Measurements from ENCODE around the gene CPLX1. TPM values are rescaled to one million over a fixed set of nuclear protein-coding genes. Genes with fewer than 3 reads are reported as not detected.

CPLX1 gene
- total RNA-seq, 1 experiment from 2014 or later = not detected

DNA sequence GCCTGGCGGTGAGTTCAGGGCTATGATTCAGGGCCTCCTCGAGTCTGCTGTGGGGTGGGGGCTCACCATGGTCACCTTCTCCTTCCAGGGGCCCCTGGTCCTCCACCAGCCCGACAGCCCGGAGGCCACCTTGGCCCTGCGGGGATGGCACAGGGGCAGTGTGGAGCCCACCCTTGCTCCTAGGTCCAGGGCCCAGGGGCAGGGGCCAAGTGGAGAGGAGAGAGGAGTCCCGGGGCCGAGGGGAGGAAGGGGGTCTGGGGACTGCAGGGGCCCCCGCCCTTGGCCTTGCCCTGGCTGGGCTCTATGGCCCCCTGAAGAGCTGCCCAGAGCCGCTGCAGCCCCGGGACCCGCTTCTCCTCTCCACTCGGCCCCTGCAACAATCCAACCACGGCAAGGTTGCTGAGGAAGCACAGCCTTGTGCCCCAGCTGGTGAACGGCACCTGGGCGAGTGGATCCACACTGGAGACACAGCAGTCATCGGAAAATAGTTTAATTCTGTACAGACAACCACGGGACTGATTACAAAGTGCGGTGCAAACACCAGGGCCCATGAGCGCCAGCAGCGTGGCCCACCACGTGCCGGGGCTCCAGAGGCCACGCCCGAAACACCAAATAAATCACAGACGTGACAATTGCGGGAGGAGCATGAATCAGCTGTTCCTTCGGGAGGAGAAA is 23.0 kb upstream of the CPLX1 start:
- H3K36me3 ChIP-seq = no peaks in the 10 kb centered on the region
- DNase-seq (ENCODE audit: low read depth in 1 of 2, low spot score in 2 of 2) = no peak
- H3K4me3 ChIP-seq = no peak overlapping the region
- no peaks in the 10 kb centered on the region for H3K4me1 ChIP-seq (replicated peaks)
- H3K27me3 ChIP-seq (replicated peaks) = no peaks in the 10 kb centered on the region
- no peak overlapping the region for H3K27ac ChIP-seq
- no peaks in the 10 kb centered on the region for H3K9me3 ChIP-seq (replicated peaks)

DNA sequence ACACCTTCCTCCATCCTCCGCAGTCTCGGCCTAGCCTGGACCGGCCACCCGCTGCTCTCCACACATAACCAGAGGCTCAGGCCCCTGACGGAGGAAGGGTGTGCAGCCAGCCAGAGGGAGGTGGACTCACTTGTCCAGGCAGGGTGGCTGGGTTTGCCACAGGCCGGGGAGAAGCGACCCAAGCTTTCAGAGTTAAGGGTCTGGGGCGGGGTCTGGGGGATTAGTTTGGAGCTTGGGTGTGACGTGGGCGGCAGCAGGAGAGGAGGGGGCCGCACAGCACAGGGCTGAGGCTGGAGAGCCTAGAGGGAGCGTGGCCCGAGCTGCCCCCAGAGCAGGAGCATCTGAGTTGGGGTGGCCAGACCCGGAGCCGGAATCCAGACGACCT is 22.4 kb upstream of the CPLX1 start:
- H3K9me3 ChIP-seq (replicated peaks) = no peaks in the 10 kb centered on the region
- H3K36me3 ChIP-seq = no peaks in the 10 kb centered on the region
- H3K4me3 ChIP-seq = no peak overlapping the region
- H3K4me1 ChIP-seq (replicated peaks) = no peaks in the 10 kb centered on the region
- no peak overlapping the region for H3K27ac ChIP-seq
- H3K27me3 ChIP-seq (replicated peaks) = no peaks in the 10 kb centered on the region
- DNase-seq (ENCODE audit: low read depth in 1 of 2, low spot score in 2 of 2) = no peak

DNA sequence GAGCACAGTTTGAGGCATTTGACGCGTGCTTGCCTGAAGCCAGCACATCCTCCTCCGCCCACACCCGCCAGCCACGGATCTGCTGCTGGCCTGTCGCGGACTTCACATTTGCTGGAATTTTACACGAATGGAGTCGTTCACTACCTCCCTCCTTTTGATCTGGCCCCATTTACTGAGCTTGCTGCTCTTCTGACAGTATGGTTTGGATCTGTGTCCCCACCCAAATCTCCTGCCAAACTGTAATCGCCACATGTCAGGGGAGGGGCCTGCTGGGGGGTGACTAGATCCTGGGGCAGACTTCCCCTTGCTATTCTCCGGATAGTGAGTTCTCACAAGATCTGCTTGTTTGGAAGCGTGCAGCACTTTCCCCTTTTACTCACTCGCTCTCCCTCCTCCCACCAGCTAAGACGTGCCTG is 19.9 kb upstream of the CPLX1 start:
- H3K27me3 ChIP-seq (replicated peaks) = no peaks in the 10 kb centered on the region
- no peak overlapping the region for H3K27ac ChIP-seq
- no peaks in the 10 kb centered on the region for H3K36me3 ChIP-seq
- H3K4me3 ChIP-seq = no peak overlapping the region
- H3K4me1 ChIP-seq (replicated peaks) = no peaks in the 10 kb centered on the region
- no peaks in the 10 kb centered on the region for H3K9me3 ChIP-seq (replicated peaks)
- DNase-seq (ENCODE audit: low read depth in 1 of 2, low spot score in 2 of 2) = no peak

DNA sequence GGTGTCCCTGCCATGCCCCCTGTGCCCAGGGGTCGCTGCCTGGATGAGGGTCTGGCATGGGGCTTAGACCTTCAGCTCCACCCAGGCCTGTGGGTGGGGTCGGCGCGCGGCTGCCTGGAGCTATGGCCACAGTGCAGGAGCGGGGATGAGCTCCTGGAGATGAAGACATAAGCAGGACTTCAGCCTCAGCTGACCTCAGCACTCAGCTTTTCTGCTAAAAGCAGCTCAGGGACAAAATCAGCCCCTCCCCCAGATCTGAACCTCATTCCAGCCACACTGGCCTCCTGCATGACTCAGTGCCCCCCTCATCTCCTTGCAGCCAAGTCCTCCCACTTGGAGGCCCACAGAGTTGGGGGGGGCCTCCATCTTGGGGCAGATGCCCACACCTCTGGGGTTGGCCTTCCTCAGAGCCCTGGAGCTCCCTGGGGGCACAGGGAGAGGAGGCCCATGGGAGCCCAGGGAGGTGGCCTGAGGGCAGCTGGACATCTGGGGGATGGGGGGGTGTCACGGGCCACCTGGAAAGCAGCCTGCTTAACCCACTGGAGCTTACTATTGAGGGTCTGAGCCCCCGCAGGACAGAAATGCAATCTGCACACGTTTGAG is 19.4 kb upstream of the CPLX1 start:
- no peaks in the 10 kb centered on the region for H3K9me3 ChIP-seq (replicated peaks)
- H3K27ac ChIP-seq = no peak overlapping the region
- H3K4me1 ChIP-seq (replicated peaks) = no peaks in the 10 kb centered on the region
- H3K4me3 ChIP-seq = no peak overlapping the region
- no peak for DNase-seq (ENCODE audit: low read depth in 1 of 2, low spot score in 2 of 2)
- no peaks in the 10 kb centered on the region for H3K27me3 ChIP-seq (replicated peaks)
- H3K36me3 ChIP-seq = no peaks in the 10 kb centered on the region

DNA sequence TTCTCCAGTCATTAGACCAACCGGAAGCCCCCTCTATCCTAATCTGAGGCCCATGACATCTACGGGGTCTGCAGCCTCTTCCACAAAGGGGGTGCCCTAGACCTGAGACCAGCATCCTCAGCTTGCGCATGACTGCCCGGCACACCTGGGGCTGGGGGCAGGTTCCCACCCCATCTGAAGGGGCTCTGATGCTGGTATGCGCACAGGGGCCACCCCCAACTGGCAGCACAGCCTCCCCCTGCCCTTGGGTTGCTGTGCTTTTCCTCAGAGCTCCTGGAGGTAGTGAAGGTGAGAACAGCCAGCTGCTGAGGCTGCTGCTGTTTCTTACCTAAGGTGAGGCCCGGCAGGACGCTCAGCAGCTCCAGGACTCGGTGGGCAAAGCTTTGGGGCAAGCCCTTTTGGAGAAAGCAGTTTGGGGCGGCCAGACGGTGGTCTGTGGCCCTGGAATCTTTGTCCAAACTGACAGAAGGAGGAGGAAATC is 18.9 kb upstream of the CPLX1 start:
- no peaks in the 10 kb centered on the region for H3K9me3 ChIP-seq (replicated peaks)
- H3K36me3 ChIP-seq = no peaks in the 10 kb centered on the region
- H3K4me3 ChIP-seq = no peak overlapping the region
- no peak for DNase-seq (ENCODE audit: low read depth in 1 of 2, low spot score in 2 of 2)
- H3K4me1 ChIP-seq (replicated peaks) = no peaks in the 10 kb centered on the region
- no peak overlapping the region for H3K27ac ChIP-seq
- no peaks in the 10 kb centered on the region for H3K27me3 ChIP-seq (replicated peaks)

DNA sequence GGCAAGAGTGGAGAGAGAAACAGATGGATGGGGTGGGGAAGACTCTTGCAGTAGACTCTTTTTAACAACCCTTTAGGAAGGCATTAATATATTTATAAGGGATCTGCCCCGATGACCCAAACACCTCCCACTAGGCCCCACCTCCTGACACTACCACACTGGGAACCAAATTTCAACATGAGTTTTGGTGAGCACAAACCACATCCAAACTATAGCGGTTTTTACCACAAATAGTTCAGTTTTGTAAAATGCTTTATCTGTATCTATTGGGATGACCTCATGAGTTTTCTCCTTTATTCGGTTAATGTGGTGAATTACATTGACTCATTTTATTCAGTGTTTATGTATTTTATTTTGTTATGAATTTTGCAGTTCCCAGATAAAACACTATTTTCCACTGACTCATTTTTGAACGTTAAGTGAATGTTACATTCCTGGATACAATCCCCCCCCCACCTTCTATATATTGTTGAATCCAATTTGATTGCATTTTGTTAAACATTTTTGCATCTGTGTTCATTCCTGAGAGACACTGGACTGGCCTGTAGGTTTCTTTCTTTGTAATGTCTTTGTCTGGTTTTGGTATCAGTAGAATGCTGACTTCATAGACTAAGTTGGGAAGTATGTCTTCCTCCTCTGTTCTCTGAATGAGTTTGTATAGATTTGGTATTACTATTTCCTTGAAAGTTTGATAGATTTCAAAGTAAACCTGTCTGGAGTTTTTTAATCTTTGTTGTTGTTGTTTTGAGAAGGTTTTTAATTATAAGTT is 13.9 kb upstream of the CPLX1 start:
- H3K9me3 ChIP-seq (replicated peaks) = no peaks in the 10 kb centered on the region
- DNase-seq (ENCODE audit: low read depth in 1 of 2, low spot score in 2 of 2) = no peak
- no peak overlapping the region for H3K4me3 ChIP-seq
- H3K4me1 ChIP-seq (replicated peaks) = no peaks in the 10 kb centered on the region
- H3K27ac ChIP-seq = no peak overlapping the region
- H3K36me3 ChIP-seq = no peaks in the 10 kb centered on the region
- H3K27me3 ChIP-seq (replicated peaks) = no peaks in the 10 kb centered on the region

DNA sequence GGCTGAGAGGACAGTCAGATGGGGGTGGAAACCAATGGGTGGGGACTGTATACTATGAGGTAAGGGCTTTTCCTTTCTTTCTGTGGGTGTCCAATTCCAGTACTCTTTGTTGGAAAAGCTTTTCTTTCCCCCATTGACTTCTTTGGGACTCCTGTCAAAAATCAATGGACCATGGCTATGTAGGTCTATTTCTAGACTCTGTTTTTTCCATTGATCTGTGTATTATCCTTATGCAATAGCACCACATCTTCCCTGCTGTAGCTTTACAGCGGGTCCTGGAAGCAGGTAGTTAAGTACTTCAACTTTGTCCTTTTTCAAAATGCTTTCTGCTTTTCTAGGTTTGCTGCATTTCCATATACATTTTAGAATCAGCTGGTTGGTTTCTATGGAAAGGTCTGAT is 11.8 kb upstream of the CPLX1 start:
- no peak overlapping the region for H3K4me3 ChIP-seq
- no peaks in the 10 kb centered on the region for H3K4me1 ChIP-seq (replicated peaks)
- no peak for DNase-seq (ENCODE audit: low read depth in 1 of 2, low spot score in 2 of 2)
- H3K27me3 ChIP-seq (replicated peaks) = no peaks in the 10 kb centered on the region
- H3K9me3 ChIP-seq (replicated peaks) = no peaks in the 10 kb centered on the region
- no peak overlapping the region for H3K27ac ChIP-seq
- no peaks in the 10 kb centered on the region for H3K36me3 ChIP-seq

- H3K4me1 ChIP-seq (replicated peaks) = no peaks in the 10 kb centered on the region
- no peak overlapping the region for H3K27ac ChIP-seq
- DNase-seq (ENCODE audit: low read depth in 1 of 2, low spot score in 2 of 2) = no peak
- H3K9me3 ChIP-seq (replicated peaks) = no peaks in the 10 kb centered on the region
- H3K4me3 ChIP-seq = no peak overlapping the region
- no peaks in the 10 kb centered on the region for H3K27me3 ChIP-seq (replicated peaks)
- no peaks in the 10 kb centered on the region for H3K36me3 ChIP-seq
Measured at GRCh38 chr4:836750-837301, 10.9 kb upstream of the CPLX1 start.

DNA sequence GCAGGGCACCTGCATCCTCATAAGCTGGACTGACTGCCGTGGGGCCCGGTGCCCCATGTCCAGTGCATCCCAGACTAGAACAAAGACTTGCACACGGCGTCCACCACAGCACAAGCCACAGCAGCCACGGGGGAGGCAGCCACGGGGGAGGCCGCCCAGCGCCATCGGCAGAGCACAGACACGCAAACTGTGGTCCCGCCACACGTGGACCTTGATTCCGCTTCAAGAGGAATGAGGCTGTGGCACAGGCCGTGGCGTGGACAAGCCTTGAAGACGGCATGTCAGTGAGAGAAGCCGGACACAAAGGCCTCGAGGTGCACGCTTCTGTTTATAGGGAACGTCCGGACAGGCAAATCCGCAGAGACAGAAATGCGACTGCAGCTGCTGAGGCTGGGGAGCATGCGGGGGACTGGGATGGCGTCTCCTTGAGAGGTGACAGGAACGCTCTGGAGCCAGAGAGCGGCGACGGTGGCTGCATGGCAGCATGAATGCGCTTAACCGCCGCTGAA is 10.1 kb upstream of the CPLX1 start:
- Histone ChIP-seq H3K9me3 (replicated peaks) (no peaks in the 10 kb centered on the region), H3K36me3 (no peaks in the 10 kb centered on the region), H3K27ac (no peak overlapping the region), H3K27me3 (replicated peaks) (no peaks in the 10 kb centered on the region), H3K4me3 (no peak overlapping the region), H3K4me1 (replicated peaks) (no peaks in the 10 kb centered on the region)
- DNase-seq (ENCODE audit: low read depth in 1 of 2, low spot score in 2 of 2) = no peak

DNA sequence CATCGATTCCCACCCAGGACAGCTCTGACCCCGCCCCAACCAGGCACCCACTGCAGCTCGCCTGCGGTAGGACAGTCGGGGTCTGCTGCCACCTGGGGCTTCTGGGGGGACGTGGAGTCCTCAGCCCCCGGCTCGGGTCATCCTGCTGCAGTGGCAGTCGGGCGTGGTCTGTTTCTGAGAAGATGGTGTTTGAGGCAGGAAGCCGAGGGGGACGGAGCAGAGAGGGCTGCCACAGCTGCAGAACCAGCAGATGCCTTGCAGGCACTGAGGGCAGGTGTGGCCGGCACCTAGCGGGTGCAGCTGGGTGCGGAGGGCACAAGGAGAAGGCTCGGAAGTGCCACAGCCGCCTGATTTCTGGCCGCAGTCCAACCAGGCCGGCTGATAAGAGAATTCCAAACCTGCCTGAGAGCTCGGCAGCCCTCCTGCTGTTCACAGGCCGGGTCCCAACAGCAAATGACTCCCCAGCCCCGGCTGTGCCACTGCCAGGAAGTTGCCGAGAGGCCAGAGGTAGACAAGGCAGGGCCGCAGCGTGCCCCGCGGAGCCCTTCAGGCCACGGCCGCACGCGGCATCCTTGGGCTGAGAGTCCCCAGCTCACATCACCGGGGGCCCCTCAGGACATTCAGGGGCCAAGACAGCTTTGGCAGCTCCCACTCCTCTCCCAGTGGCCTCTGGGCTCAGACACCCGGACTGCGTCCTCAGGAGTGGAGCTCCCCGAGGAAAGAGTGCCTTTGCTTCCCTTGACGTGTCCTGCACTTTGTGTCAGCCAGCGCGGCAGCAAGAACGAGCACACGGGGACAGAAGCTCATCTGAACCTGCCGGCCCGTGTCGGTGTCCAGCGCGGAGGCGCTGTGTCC is 9.4 kb upstream of the CPLX1 start:
- Histone ChIP-seq H3K9me3 (replicated peaks) (no peaks in the 10 kb centered on the region), H3K4me3 (no peak overlapping the region)

DNA sequence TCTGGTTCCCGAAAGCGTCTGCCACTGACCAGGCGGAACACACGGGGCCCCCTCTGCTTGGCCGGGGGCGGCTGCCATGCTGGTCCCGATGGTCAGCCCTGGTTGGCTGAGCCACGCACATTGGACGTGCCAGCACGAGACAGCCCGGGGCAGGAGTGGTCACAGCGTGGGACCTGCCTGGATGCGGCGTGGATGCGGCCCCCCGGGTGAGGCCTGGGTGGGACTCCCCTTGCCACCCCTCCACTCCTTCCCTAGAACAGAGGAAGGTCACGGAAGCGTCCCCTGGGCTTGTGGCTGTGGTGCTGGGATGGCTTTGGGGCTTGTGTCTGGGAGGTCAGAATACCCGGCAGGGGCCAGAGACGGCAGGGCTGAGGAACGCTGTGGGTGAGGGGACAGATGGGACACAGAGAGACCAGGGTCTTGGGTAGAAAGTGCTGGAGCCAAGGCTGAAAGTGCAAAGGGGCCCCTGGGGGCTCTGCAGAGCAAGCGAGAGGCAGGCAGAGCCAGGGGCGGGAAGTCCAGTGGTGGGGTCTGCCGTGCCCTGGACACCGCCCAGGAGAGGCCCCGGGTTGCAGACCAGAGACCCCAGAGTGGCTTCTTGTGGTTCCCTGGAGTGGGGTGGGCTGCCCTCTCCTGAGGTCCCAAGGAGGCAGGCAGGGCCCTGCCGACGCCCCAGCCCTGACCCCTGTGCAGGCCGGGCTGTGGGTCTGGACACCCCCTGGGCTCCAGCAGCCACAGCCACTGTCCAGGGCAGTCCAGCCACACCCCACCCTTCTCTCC is 8.6 kb upstream of the CPLX1 start:
- Histone ChIP-seq H3K9me3 (replicated peaks) (no peaks in the 10 kb centered on the region), H3K4me3 (no peak overlapping the region), H3K27ac (no peak overlapping the region), H3K27me3 (replicated peaks) (no peaks in the 10 kb centered on the region), H3K4me1 (replicated peaks) (no peaks in the 10 kb centered on the region), H3K36me3 (no peaks in the 10 kb centered on the region)
- no peak for DNase-seq (ENCODE audit: low read depth in 1 of 2, low spot score in 2 of 2)

More for the DNA sequence above, 9.4 kb upstream of the CPLX1 start:
- Histone ChIP-seq H3K27ac (no peak overlapping the region), H3K36me3 (no peaks in the 10 kb centered on the region), H3K27me3 (replicated peaks) (no peaks in the 10 kb centered on the region), H3K4me1 (replicated peaks) (no peaks in the 10 kb centered on the region)
- DNase-seq (ENCODE audit: low read depth in 1 of 2, low spot score in 2 of 2) = no peak

DNA sequence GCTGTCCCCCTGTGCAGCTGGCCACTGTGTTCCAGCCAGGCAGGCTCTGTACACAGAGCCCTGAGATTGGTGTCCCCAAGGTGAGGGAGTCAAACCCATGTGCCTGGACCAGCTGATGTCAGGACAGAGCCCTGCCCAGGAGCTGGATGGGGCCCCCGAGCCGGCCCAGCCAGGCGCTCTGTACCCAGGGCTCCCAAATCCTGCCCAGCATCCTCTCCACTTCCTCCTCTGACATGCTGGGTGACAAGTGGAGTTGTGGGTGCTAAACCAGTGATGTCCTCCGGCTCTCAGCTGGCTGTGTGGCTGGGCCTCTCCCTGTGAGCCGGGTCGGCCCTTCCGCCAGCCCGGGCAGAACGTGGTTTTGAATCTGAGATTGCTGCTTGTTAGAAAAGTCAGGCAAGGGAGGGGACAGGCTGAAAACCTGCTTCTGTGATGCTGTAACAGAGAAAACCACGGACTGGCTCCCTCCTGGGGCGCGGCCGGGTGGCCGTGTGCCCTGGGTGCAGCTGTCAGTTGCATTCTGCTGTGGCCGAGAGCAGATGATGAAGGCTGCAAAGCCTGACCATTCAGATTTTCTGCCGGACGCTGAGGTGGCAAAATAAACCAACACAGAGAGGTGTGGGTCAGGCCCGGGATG is 7.9 kb upstream of the CPLX1 start:
- no peak for DNase-seq (ENCODE audit: low read depth in 1 of 2, low spot score in 2 of 2)
- Histone ChIP-seq H3K27me3 (replicated peaks) (0 out of 2 replicates have a peak, but pooled peaks cover 2% of the 10 kb centered on the region), H3K4me1 (replicated peaks) (no peaks in the 10 kb centered on the region), H3K36me3 (no peaks in the 10 kb centered on the region), H3K9me3 (replicated peaks) (no peaks in the 10 kb centered on the region), H3K4me3 (no peak overlapping the region), H3K27ac (no peak overlapping the region)
